Measurements from ENCODE around the gene C4orf50. TPM values are rescaled to one million over a fixed set of nuclear protein-coding genes. Genes with fewer than 3 reads are reported as not detected.

The C4orf50 gene
- total and polyA plus RNA-seq, 2 donors (not counting 1 experiment from before 2014, with no cell fraction given), result 0.02 TPM; not detected in 1

DNA sequence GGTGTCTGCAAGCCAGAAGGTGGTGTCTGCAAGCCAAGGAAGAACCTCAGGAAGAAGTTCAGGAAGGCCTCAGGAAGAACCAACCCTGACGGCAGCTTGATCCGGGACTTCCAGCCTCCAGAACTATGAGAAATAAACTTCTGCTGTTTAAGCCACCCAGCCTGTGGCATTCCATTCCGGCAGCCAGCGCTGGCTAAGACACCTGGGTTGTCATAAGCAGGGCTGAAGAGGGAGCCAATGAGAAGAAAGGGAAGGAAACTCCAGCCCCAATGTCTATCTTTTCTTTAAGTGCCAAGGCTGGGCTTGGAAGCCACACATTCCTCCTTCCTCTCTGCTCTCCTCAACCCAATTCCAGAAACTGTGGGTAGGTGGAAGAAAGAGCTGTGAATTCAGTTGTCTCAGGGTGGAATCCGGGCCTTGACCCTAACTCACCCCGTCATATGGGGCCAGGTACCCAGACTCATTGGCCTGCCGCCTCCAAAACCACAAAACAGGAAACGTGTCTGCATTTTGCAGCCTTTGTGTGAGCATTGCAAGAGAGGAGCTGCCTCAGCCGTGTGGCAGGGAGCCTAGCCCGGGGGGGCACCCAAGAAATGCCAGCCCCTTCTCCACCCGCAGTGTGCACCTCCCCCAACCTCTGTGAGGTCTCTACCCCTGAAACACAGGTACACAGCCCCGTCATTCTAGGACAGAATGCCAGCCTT lies 152.2 kb downstream of the C4orf50 start:
- POLR2A ChIA-PET, result no interaction called here
- intact Hi-C loops (cut with micrococcal nuclease), result no loop called here
- H3K27me3 Mint-ChIP-seq, result peaks cover 28% of the 10 kb centered on the region
- no peak overlapping the region for H3K4me3 ChIP-seq (ENCODE audit: control extremely low read depth in 1 of 5, extremely low read depth in 1 of 5, insufficient read depth in 1 of 5, low read depth in 2 of 5, low read length in 4 of 5)
- no peak overlapping the region for H3K9ac ChIP-seq (ENCODE audit: low read length)
- peaks cover 10 to 15% of the 10 kb centered on the region in 2 donors for H3K4me1 ChIP-seq (ENCODE audit: control insufficient read depth in 2 of 2, insufficient read depth in 2 of 2, low read length in 2 of 2)
- CTCF ChIA-PET, result no interaction called here
- no peaks in the 10 kb centered on the region for H3K79me2 ChIP-seq (ENCODE audit: control insufficient read depth, insufficient read depth, low read length)
- peaks cover 22% of the 10 kb centered on the region for H3K4me1 Mint-ChIP-seq
- no peak for TF ChIP-seq EZH2 (IDR thresholded peaks at IDR 0.05; ENCODE audit: borderline replicate concordance, insufficient read depth, low read depth, low read length, poor library complexity, severe bottlenecking)
- TF ChIP-seq, protein P1, sequence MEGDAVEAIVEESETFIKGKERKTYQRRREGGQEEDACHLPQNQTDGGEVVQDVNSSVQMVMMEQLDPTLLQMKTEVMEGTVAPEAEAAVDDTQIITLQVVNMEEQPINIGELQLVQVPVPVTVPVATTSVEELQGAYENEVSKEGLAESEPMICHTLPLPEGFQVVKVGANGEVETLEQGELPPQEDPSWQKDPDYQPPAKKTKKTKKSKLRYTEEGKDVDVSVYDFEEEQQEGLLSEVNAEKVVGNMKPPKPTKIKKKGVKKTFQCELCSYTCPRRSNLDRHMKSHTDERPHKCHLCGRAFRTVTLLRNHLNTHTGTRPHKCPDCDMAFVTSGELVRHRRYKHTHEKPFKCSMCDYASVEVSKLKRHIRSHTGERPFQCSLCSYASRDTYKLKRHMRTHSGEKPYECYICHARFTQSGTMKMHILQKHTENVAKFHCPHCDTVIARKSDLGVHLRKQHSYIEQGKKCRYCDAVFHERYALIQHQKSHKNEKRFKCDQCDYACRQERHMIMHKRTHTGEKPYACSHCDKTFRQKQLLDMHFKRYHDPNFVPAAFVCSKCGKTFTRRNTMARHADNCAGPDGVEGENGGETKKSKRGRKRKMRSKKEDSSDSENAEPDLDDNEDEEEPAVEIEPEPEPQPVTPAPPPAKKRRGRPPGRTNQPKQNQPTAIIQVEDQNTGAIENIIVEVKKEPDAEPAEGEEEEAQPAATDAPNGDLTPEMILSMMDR (IDR thresholded peaks at IDR 0.05), result no peak
- no peaks in the 10 kb centered on the region for H3K36me3 ChIP-seq (replicated peaks in 1 of 2; ENCODE audit: control extremely low read depth in 1 of 2, control insufficient read depth in 1 of 2, extremely low read depth in 1 of 2, insufficient read depth in 2 of 2, low read length in 1 of 2)
- H3K9me3 ChIP-seq (ENCODE audit: control extremely low read depth in 1 of 3, control insufficient read depth in 2 of 3, insufficient read depth in 1 of 3, low read length in 2 of 3), result peaks cover 0 to 10% (median 0%) of the 10 kb centered on the region in 3 donors
- no peak overlapping the region for H3K4me2 ChIP-seq (replicated peaks; ENCODE audit: low read depth, low read length, poor library complexity, severe bottlenecking)
- no peak overlapping the region for H2AFZ ChIP-seq (ENCODE audit: insufficient read depth, low read depth, low read length, poor library complexity, severe bottlenecking)
- H3K4me3 Mint-ChIP-seq, result no peak overlapping the region
- ATAC-seq (ENCODE audit: low read depth), result no peak
- H3K27ac ChIP-seq (ENCODE audit: low read length in 2 of 2), result no peak overlapping the region
- no peak for DNase-seq
- WGBS (ENCODE audit: insufficient coverage), result 6% methylated on average over 11 of the region's 12 CpGs
- H3K27ac Mint-ChIP-seq, result no peak overlapping the region
- no peaks in the 10 kb centered on the region for H4K20me1 ChIP-seq (ENCODE audit: control insufficient read depth, insufficient read depth, low read length, poor library complexity, severe bottlenecking)
- H3K27me3 ChIP-seq (replicated peaks in 1 of 4; ENCODE audit: control extremely low read depth in 1 of 4, control insufficient read depth in 3 of 4, insufficient read depth in 4 of 4, low read length in 3 of 4), result peaks cover 0 to 15% (median 3%) of the 10 kb centered on the region in 4 experiments
- H3K9me3 Mint-ChIP-seq (ENCODE audit: insufficient read depth), result no peaks in the 10 kb centered on the region

DNA sequence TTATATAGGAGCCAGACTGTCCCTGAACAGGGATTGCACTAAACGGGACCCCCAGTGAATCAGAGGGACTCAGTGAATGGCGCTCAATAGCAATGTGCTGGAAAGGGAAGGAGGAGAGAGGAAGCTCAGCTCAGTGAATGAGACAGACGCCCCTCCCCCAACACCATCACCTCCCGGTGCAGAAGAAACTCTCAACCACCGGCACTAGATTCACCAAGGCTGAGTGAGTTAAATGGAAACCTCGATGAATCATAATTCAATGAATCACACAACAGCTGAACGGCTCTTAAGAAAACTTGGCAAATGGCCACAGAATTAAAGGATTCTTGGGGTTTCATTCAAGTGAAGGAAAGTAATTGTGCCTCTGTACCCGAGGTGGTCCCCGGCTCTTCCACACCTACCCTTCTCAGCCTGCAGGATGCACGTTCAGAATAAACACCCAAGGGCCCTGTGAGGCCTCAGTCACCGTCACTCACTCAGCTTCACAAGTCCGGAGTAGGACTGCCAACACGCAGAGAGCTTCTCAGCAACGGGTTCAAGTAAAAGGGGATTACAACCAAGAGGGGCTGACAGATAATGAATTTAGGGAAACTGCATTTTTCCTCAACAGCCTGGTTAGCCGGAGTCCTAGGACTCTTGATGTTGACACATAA lies 154.6 kb downstream of the C4orf50 start:
- Histone ChIP-seq H3K4me1 (ENCODE audit: control insufficient read depth in 2 of 2, insufficient read depth in 2 of 2, low read length in 2 of 2) (peaks cover 3 to 4% of the 10 kb centered on the region in 2 donors), H4K20me1 (ENCODE audit: control insufficient read depth, insufficient read depth, low read length, poor library complexity, severe bottlenecking) (no peaks in the 10 kb centered on the region), H3K4me2 (replicated peaks; ENCODE audit: low read depth, low read length, poor library complexity, severe bottlenecking) (no peak overlapping the region), H3K27me3 (replicated peaks in 1 of 4; ENCODE audit: control extremely low read depth in 1 of 4, control insufficient read depth in 3 of 4, insufficient read depth in 4 of 4, low read length in 3 of 4) (peaks cover 0 to 4% (median 0%) of the 10 kb centered on the region in 4 experiments), H3K27ac (ENCODE audit: low read length in 2 of 2) (no peak overlapping the region), H3K4me3 (ENCODE audit: control extremely low read depth in 1 of 5, extremely low read depth in 1 of 5, insufficient read depth in 1 of 5, low read depth in 2 of 5, low read length in 4 of 5) (no peak overlapping the region), H2AFZ (ENCODE audit: insufficient read depth, low read depth, low read length, poor library complexity, severe bottlenecking) (no peak overlapping the region), H3K9me3 (ENCODE audit: control extremely low read depth in 1 of 3, control insufficient read depth in 2 of 3, insufficient read depth in 1 of 3, low read length in 2 of 3) (peaks cover 0 to 18% (median 0%) of the 10 kb centered on the region in 3 donors), H3K36me3 (replicated peaks in 1 of 2; ENCODE audit: control extremely low read depth in 1 of 2, control insufficient read depth in 1 of 2, extremely low read depth in 1 of 2, insufficient read depth in 2 of 2, low read length in 1 of 2) (no peaks in the 10 kb centered on the region), H3K9ac (ENCODE audit: low read length) (no peak overlapping the region), H3K79me2 (ENCODE audit: control insufficient read depth, insufficient read depth, low read length) (no peaks in the 10 kb centered on the region)
- peaks cover 9% of the 10 kb centered on the region for H3K4me1 Mint-ChIP-seq
- H3K9me3 Mint-ChIP-seq (ENCODE audit: insufficient read depth), result no peaks in the 10 kb centered on the region
- TF ChIP-seq, protein P1 (IDR thresholded peaks at IDR 0.05), result no peak
- ChIA-PET POLR2A (no interaction called here), CTCF (no interaction called here)
- no peak overlapping the region for H3K4me3 Mint-ChIP-seq
- 78% methylated on average over 5 of the region's 15 CpGs for WGBS (ENCODE audit: insufficient coverage)
- ATAC-seq (ENCODE audit: low read depth) (no peak), DNase-seq (no peak)
- H3K27me3 Mint-ChIP-seq, result peaks cover 18% of the 10 kb centered on the region
- intact Hi-C loops (cut with micrococcal nuclease), result no loop called here
- H3K27ac Mint-ChIP-seq, result no peak overlapping the region
